Activated CD4-positive, alpha-beta T cell treated with anti-CD3 and anti-CD28 coated beads, Interleukin-2, Interleukin-4, amounts not matched to agents 100 ng/mL and 50 ng/mL, durations not matched to agents 16 hours and 8 hours (primary cell): ENCODE measurements around the gene IQCK.

Source experiments
- DNase-seq: peaks from one replicate; pipeline ENCODE4 v3.0.0-alpha.2; 2020; ENCODE audit warnings: low spot score

Gene IQCK

DNA sequence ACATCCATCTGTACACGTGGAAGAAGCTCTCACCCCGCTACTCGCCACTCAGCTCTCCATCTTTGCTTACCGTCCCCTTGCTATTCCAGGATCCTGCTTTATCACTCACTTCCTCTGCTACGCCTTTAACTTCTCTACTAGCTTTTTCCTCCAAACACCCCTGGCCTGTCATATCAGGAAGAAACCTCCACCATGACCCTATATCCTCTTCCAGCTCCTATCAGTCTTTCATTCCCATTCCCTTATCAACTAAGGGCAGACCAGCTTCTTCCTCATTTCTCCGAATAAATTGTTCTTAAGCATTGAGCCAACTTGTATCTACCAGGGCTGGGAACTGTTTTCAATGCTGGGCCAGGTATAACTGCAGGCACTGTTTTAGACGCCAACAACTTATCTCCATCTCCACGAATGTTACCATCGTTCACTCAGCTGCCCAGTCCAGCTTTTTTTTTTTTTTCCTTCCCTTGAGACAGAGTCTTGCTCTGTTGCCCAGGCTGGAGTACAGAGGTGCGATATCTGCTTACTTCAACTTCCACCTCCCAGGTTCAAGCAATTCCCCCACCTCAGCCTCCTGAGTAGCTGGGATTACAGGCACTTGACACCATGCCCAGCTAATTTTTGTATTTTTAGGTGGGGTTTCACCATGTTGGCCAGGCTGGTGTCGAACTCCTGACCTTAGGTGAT, 4.3 kb downstream of the IQCK start:
- no peak for DNase-seq

DNA sequence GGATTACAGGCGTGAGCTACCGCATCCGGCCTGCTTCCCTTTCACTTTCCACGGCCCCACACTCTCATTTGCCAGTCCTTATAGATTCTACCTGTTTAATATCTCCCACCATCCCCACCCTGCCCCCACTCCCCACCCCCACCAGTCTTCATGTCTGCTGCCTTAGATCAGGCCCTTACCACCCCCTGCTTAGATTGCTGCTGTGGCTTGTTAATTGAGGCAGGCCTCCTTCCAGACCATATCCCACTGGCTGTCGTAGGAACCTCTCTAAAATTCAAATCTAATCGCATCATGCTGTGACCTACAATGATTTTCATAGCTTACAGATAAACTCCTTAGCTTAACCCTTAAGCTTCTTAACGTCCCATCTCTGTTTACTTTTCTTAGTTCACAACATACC, 4.9 kb downstream of the IQCK start:
- DNase-seq = no peak

- DNase-seq = no peak
Measured at GRCh38 chr16:19728636-19728965, 10.5 kb downstream of the IQCK start.

GRCh38 chr16:19733551-19733950, 15.5 kb downstream of the IQCK start:
- no peak for DNase-seq

GRCh38 chr16:19735074-19735867, 17.2 kb downstream of the IQCK start:
- DNase-seq = no peak

DNA sequence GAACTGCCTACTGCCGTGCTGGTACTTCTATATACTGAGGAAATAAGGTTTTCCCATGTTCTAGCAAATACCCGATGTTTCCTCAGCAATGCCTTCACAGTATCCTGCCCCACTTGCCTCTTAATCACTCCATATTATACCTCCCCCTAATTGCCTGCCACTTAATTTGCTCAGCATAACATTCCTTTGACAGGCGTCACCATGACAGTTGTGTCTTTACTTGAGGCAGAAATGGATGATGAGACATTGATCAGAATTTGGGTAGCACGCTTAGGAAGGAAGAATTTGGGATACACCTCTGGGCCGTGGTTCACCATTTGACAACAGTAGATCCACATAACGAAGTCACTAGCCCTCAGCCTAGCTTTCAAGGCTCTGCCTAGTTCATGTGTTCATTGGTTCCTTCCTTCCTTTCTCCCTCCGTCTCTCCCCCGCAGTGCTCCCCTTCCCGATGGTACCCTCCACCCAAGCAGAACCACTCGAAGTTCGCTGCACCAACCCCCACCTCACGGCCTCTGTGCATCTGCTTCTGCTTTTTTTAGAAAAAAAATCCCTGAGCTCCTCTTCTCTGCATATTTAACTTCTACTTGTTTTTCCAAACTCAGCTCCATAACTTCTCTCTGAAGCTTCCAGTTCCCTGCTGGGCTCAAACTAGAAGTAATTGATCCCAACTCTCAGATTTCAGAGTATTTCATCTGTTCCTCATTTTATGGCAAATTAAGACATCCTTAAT, 19.4 kb downstream of the IQCK start:
- DNase-seq = no peak

DNA sequence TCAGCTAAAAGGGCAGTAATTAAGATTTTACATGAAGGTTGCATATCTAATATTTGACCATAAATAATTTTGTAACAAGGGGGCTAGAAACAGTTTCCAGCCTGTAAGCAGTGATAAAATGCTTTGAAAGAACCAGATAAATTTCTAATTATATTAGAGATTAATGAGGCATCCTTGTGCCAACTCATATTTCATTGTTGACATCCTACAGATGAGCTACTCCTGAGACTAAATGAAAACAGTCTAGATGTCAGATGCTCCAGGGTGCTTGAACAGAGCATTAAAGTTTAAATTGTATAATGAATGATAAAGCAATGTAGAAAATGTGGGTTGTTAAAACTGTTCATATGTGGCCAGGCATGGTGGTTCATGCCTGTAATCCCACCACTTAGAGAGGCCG, 23.3 kb downstream of the IQCK start:
- no peak for DNase-seq

DNA sequence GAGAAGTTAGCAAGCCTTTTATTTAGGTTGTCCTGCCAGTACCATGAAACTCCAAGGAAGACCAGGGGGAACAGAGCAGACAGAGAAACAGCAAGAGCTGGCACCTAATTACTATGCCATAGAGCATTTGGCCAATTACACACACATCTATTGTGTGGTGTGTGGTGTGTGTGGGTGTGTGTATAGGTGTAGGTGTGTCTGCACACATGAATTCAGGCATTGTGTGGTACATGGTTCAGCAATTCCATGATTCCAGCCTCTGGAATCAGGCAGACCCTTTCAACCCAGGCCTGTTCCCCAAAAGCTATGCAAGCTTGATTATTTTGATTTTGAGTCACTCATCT, 25.7 kb downstream of the IQCK start:
- no peak for DNase-seq

- no peak for DNase-seq
Measured at GRCh38 chr16:19744670-19745069, 26.6 kb downstream of the IQCK start.

DNA sequence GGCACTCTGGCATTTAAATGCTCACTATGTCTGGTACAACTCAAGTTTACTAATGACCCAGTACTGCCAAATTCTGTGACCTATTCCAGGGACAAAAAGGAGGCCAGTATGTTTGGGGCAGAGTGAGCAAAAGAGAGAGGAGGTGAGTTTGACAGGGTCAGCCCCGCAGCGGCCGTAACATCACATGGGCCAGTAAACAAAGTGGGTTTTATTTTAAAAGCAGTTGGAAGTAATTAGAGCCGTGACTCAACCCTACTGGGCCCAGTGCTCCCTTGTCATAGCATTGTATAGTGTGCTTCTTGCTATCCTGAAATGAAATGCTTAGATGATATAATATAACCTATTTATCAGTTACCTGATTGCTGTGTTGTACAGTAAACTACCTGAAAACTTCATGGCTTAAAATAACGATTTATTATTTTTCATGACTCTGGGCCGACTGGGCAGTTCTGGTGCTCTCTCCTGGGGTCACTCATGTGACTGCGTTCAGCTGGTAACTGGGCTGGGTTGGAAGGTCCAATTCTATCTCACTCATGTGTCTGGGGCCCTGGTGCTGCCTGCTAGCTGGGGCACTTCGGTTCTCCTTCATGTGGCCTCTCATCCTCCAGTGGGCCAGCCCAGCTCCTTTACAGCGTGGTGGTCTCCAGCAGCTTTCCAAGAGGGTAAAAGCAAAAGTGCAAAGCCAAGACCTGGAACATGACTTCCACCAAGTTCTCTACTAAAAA, 27.4 kb downstream of the IQCK start:
- no peak for DNase-seq

GRCh38 chr16:19746561-19746960, 28.5 kb downstream of the IQCK start:
- no peak for DNase-seq

- DNase-seq = no peak
Measured at GRCh38 chr16:19748389-19749168, 30.5 kb downstream of the IQCK start.

- no peak for DNase-seq
Measured at GRCh38 chr16:19749571-19750080, 31.6 kb downstream of the IQCK start.

DNA sequence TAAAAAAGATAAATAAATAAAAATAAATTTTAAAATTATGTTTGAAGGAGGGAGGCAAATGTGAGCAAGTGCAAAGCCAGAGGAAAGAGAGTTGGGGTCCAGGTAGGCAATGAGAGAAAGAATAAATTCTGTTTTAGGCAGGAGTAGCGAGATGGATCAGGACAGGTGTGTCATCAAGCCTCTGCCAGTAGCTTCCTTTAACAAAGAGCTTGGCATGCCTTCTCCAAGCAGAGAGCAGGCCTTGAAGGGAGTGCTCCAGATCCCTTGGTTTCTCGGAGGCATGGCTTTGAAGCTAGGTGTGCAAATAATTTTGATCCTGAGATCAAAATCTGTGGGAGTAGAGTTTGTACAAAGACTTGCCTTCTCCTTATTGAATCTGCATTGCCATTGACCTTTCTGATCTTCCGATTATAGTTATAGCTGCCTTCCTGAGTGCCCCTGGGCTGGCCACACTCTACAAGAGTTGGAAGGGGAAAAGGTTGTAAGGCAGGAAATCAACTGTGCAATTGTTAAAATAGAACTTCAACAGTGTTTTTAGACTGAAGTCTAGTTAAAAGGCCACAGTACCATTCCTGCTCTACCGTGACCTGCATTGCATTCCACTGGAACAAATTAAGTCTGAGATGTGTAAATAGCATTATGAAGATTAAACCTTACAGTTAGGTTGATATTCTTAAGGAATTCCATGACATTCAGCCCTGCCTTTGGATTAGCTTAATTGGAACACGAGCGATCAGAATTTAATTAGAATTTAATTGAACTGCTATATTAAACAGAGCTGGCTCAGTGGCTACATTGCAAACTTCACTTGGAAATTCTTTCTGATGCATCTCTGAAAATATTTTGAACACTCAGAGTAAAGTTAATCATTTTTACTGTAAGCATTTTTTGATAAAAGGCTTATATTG, 33.7 kb downstream of the IQCK start:
- no peak for DNase-seq

DNA sequence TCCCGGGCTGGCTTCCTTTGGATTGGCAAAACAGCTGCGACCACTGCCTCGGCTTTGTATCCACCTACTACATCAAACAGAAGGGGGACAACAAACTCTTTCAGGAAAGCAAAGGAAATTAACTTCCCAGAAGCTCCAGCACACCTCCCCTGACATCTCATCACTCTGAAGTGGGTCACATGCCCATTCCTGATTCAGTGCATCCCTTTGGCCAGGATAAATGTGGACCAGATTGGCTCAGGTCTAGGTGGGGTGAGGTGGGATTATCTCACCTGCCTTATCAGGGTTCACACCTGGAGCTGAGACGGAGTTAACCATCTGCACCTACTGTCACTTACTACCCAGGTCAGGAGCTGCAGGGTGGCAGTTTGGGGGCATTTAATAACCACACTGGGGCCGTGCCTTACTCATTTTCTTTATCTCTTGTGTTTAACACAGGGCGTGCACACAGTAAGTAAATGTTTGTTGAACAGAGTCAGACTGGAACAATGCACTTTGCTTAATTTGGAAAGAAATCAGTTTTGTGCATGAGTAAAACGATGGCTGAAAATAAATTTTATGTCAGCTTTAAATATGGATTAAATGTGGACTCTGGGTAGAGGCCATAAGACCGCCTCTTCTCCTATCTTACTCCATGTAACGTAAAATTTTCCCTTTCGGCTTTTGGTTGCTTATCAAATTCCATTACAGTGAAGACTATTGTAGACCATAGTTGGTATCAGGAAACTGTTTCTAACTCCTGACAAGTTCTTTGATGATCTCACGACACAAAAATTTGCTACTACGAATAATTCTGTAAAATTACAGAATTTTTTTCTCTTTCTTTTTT, 36.0 kb downstream of the IQCK start:
- DNase-seq = no peak

- no peak for DNase-seq
Measured at GRCh38 chr16:19754644-19755036, 36.6 kb downstream of the IQCK start.

GRCh38 chr16:19755268-19755667, 37.2 kb downstream of the IQCK start:
- DNase-seq = no peak

DNA sequence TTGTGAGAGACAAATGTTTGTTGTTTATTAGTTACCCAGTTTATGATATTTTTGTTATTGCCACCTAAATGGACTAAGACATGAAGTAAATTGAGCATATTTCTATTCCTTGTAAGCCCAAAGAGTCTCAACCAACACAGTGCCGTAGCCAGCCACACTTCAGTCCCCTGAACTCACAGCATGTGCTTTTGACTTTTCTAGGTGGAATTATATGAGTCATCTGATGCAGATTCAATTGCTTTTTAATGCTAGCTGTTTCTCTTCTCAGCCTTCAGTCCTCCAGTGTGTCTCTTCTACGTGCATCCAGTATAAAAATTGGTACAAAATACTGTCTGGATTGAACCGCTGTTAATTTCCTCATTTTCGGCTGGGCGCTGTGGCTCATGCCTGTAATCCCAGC, 39.0 kb downstream of the IQCK start:
- no peak for DNase-seq

GRCh38 chr16:19757762-19758595, 39.9 kb downstream of the IQCK start:
- DNase-seq = no peak
